ENCODE results near the gene PDXP. TPM values are rescaled to one million over a fixed set of nuclear protein-coding genes. Genes with fewer than 3 reads are reported as not detected.

PDXP gene
- total RNA-seq, 1 donor, result 9.9 TPM

DNA sequence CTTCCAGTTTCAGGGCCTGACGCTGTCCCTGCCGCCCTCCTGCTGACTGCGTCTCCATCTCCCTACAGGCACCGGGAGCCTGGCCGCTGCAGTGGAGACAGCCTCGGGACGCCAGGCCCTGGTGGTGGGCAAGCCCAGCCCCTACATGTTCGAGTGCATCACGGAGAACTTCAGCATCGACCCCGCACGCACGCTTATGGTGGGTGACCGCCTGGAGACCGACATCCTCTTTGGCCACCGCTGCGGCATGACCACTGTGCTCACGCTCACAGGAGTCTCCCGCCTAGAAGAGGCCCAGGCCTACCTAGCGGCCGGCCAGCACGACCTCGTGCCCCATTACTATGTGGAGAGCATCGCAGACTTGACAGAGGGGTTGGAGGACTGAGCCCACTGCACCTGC is 7.0 kb downstream of the PDXP start:
- TF ChIP-seq, protein P1, sequence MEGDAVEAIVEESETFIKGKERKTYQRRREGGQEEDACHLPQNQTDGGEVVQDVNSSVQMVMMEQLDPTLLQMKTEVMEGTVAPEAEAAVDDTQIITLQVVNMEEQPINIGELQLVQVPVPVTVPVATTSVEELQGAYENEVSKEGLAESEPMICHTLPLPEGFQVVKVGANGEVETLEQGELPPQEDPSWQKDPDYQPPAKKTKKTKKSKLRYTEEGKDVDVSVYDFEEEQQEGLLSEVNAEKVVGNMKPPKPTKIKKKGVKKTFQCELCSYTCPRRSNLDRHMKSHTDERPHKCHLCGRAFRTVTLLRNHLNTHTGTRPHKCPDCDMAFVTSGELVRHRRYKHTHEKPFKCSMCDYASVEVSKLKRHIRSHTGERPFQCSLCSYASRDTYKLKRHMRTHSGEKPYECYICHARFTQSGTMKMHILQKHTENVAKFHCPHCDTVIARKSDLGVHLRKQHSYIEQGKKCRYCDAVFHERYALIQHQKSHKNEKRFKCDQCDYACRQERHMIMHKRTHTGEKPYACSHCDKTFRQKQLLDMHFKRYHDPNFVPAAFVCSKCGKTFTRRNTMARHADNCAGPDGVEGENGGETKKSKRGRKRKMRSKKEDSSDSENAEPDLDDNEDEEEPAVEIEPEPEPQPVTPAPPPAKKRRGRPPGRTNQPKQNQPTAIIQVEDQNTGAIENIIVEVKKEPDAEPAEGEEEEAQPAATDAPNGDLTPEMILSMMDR (IDR thresholded peaks at IDR 0.05; ENCODE audit: insufficient read depth, low read depth, low read length), result no peak
- no peak overlapping the region for H3K4me3 ChIP-seq (ENCODE audit: low read depth, low read length)
- DNase-seq (ENCODE audit: low read depth), result no peak

- peak; percentile 73 for DNase-seq (ENCODE audit: low read depth)
- H3K4me3 ChIP-seq (ENCODE audit: low read depth, low read length), result no peak overlapping the region
- TF ChIP-seq, protein P1 (IDR thresholded peaks at IDR 0.05; ENCODE audit: insufficient read depth, low read depth, low read length), result no peak
Observed at GRCh38 chr22:37669586-37669985, 11.1 kb downstream of the PDXP start.

DNA sequence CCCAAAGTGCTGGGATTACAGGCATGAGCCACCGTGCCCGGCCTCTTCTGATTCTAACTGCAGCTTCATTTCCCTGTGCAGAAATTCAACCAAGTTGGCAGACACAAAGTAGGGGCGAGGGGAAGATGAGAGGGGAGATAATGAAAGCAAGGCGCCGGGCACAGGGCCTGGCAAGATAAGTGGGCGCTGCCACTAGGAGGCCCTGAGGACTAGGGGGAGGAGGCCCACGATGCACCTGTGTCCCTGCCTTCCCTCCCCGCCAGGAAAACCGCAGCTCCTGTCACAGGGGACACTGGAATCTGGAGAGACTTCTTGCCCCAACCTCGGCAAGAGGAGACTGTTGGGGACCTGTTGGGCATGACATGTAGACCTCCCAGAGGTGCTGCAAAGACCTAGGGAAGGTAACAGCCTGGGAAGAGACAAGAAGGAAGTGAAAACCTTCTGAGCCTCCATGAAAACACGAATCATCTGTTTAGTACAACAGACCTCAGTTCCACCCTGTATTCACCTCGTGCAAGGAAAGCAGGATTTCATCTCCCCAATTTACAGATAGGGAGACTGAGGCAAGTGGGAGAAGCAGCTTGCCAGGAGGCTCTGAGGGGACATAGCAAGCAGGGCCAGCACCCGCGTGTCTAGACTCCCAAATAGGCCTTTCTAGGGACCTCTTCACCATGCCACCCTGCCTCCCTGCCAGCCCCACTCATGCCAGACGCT is 13.8 kb downstream of the PDXP start:
- TF ChIP-seq, protein P1 (IDR thresholded peaks at IDR 0.05; ENCODE audit: insufficient read depth, low read depth, low read length), result no peak
- no peak for DNase-seq (ENCODE audit: low read depth)
- H3K4me3 ChIP-seq (ENCODE audit: low read depth, low read length), result no peak overlapping the region

DNA sequence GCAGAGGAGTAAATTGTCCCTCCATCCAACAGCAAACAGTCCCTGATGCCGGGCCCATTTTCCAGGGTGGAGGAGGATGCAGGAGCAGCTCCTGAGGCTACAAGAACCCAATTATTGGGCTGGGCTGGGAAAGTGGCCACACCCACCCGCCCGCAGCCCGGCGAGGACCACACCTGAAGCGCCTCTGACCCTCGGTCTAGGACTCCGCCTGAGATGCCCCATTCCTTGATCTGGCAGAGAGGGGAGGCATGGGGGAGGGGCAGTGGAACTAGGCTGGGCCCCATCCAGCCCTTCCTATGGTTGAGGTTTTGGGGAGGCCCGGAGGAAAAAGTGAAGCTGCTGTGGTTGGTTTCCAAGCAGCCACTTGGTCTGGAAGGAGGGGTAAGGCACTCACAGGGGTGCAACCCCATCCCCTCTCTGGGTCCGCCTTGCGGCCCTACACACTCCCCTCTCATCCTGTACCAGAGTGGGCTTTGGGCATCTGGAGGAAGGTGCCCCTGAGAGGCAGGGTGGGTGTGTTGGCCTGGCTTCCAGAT is 14.5 kb downstream of the PDXP start:
- TF ChIP-seq, protein P1 (IDR thresholded peaks at IDR 0.05; ENCODE audit: insufficient read depth, low read depth, low read length), result no peak
- H3K4me3 ChIP-seq (ENCODE audit: low read depth, low read length), result no peak overlapping the region
- no peak for DNase-seq (ENCODE audit: low read depth)

DNA sequence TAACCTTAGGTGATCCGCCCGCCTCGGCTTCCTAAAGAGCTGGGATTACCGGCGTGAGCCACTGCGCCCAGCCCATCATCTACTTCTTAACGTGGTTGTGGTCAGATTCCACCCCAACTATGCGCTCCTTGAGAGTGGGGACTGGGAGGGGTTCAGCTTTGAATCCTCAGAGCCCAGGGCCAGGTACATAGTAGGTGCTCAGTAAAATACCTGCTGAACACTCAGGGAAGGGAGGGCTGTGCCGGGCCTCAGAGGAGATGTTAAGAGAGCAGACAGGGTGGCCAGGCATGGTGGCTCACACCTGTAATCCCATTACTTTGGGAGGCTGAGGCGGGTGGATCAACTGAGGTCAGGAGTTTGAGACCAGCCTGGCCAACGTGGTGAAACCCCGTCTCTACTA is 15.7 kb downstream of the PDXP start:
- no peak for DNase-seq (ENCODE audit: low read depth)
- H3K4me3 ChIP-seq (ENCODE audit: low read depth, low read length), result no peak overlapping the region
- TF ChIP-seq, protein P1 (IDR thresholded peaks at IDR 0.05; ENCODE audit: insufficient read depth, low read depth, low read length), result no peak

DNA sequence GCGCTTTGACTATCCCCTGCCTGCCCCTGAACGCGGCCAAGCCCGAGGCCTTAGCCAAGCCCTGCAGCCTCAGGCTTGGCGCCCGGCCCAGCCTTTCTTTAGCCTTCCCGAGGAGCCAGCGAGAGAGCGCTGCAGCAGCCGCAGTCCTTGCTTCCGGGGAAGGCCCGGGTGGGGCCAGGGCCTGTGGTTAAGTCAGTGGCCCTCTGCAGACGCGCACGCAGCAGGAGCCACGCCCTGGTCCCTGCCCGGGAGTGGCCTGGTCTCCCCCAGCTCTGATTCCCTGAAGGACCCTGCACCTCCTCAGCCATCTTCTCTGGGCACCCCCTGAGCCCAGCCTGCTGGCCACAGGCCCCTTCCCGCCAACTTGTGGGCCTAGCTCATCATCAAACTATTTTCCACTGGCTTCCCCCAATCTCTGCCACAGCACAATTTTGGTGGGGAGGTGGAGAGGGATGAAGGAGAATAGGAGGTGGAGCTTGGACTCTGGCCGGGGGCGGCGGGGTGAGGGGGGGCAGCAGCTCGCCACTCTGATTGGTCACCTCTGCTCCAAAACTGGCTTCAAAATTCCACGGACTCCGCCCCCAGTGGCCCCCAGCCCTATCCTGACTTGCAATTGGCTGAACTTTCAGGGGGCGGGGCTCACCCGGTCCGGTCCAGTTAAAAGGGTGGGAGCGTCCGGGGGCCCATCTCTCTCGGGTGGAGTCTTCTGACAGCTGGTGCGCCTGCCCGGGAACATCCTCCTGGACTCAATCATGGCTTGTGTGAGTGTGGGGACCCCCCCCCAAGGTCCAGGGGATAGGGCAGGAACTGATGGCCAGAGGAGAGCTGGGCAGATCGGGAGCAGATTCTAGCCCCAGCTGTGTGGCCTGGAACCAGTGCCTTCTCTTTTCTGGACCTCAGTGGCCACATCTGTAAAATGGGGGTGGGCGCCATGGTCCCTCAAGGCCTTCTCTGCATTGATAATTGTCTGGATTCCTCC is 16.7 kb downstream of the PDXP start, which contains the start of gene LGALS1:
Gene LGALS1 (plus strand): TSS at position 686 of the 979 bp plus-strand sequence. CDS start 67 bp downstream, at position 753.
- peak within 1 kb of the TSS; percentile 88 for H3K4me3 ChIP-seq (ENCODE audit: low read depth, low read length)
- TF ChIP-seq, protein P1 (IDR thresholded peaks at IDR 0.05; ENCODE audit: insufficient read depth, low read depth, low read length), result peak; percentile 19
- peak; percentile 99 for DNase-seq (ENCODE audit: low read depth)
